Prostate gland (tissue), 2 donors: ENCODE results near the gene CCDC148. TPM values are rescaled to one million over a fixed set of nuclear protein-coding genes. Genes with fewer than 3 reads are reported as not detected.

Source experiments
- DNase-seq: peaks from one replicate; pipeline ENCODE4 v3.0.0-alpha.2; 2019; ENCODE audit warnings: low spot score
- H3K27ac ChIP-seq, 2 donors: fragments of 200-600 bp; sonication (generic); 2 replicates each; pipeline ENCODE4 v1.5.1; 2017 to 2019
- H3K27me3 ChIP-seq: fragments of 200-600 bp; sonication (generic); replicated peaks from 2 replicates; pipeline ENCODE4 v1.5.1; 2019; ENCODE audit not compliant: insufficient read depth
- H3K36me3 ChIP-seq, 2 donors: fragments of 200-600 bp; sonication (generic); 1 replicate in 1 of 2; 2 replicates in 1 of 2; pipeline versions ENCODE4 v1.5.1 to v1.8.1; 2017 to 2019
- H3K4me1 ChIP-seq: fragments of 200-600 bp; sonication (generic); replicated peaks from 2 replicates; pipeline ENCODE4 v1.5.1; 2019
- H3K4me3 ChIP-seq, 2 donors: fragments of 200-600 bp; sonication (generic); 2 replicates each; pipeline ENCODE4 v1.5.1; 2017 to 2019
- H3K9me3 ChIP-seq: fragments of 200-600 bp; sonication (generic); 2 replicates; pipeline ENCODE4 v1.5.1; 2017
- CTCF ChIP-seq, 4 experiments: fragments of 200-600 bp in 2 of 4; fragments of 450-650 bp in 2 of 4; sonication (generic) in 2 of 4; IDR thresholded peaks; 1 replicate in 3 of 4; 2 replicates in 1 of 4; pipeline ENCODE4 v1.5.1; 2016 to 2019; ENCODE audit warnings: antibody characterized with exemption in 4 of 4, mild to moderate bottlenecking in 2 of 4, moderate library complexity in 2 of 4
- POLR2A ChIP-seq: fragments of 450-650 bp; IDR thresholded peaks from one replicate; pipeline ENCODE4 v1.6.1; 2016; ENCODE audit warnings: antibody characterized with exemption, mild to moderate bottlenecking
- POLR2AphosphoS5 ChIP-seq: sonication (generic); formaldehyde crosslinking; IDR thresholded peaks from one replicate; pipeline ENCODE4 v1.6.1; 2017; ENCODE audit warnings: antibody characterized with exemption
- WGBS: methylation state at CpG from one replicate; pipeline ENCODE4 v1.1.5; 2018; 5-methylcytosine and 5-hydroxymethylcytosine counted together
- intact Hi-C: fragments of 100-400 bp; cut with DNase I; formaldehyde crosslinking; loops from one replicate; pipeline ENCODE4 v1.14.2; 2022
- total RNA-seq, 2 donors: library from RNA; depleted of rRNA; stranded (reverse); fragments of >200 nt; gene quantifications; one replicate each; pipeline ENCODE4 v1.1.0, GENCODE V29; 2016

Gene CCDC148
- total RNA-seq, 2 donors from 2014 or later = 1.5 to 1.6 TPM

GRCh38 chr2:158500333-158500732 lies 43.8 kb upstream of the CCDC148 start:
- intact Hi-C loops = no loop called here
- WGBS = 57% methylated on average over 2 of the region's 2 CpGs
- no peak overlapping the region for H3K27ac ChIP-seq
- H3K36me3 ChIP-seq = no peaks in the 10 kb centered on the region
- DNase-seq = no peak
- H3K9me3 ChIP-seq = no peaks in the 10 kb centered on the region
- no peak overlapping the region for H3K4me3 ChIP-seq
- peaks cover 2% of the 10 kb centered on the region for H3K4me1 ChIP-seq
- H3K27me3 ChIP-seq = no peaks in the 10 kb centered on the region
- no peak for TF ChIP-seq POLR2AphosphoS5
- TF ChIP-seq CTCF (IDR thresholded peaks at IDR 0.05) = no peak
- no peak for TF ChIP-seq POLR2A

GRCh38 chr2:158499383-158499782 lies 42.8 kb upstream of the CCDC148 start:
- Histone ChIP-seq H3K9me3 (no peaks in the 10 kb centered on the region), H3K4me1 (peaks cover 2% of the 10 kb centered on the region), H3K27me3 (no peaks in the 10 kb centered on the region), H3K27ac (no peak overlapping the region), H3K36me3 (no peaks in the 10 kb centered on the region), H3K4me3 (no peak overlapping the region)
- no peak for TF ChIP-seq CTCF (IDR thresholded peaks at IDR 0.05)
- no peak for TF ChIP-seq POLR2AphosphoS5
- no peak for TF ChIP-seq POLR2A
- intact Hi-C loops = no loop called here
- DNase-seq = no peak
- 81% methylated on average over 2 of the region's 2 CpGs for WGBS

GRCh38 chr2:158498749-158499136 lies 42.2 kb upstream of the CCDC148 start:
- TF ChIP-seq POLR2AphosphoS5 (no peak), POLR2A (no peak), CTCF (IDR thresholded peaks at IDR 0.05) (no peak)
- no peaks in the 10 kb centered on the region for H3K9me3 ChIP-seq
- no peaks in the 10 kb centered on the region for H3K27me3 ChIP-seq
- no peaks in the 10 kb centered on the region for H3K36me3 ChIP-seq
- no peak overlapping the region for H3K27ac ChIP-seq
- no peak overlapping the region for H3K4me3 ChIP-seq
- WGBS = 100% methylated on average over 3 of the region's 3 CpGs
- peaks cover 2% of the 10 kb centered on the region for H3K4me1 ChIP-seq
- intact Hi-C loops = no loop called here
- no peak for DNase-seq

GRCh38 chr2:158498043-158498748 lies 41.6 kb upstream of the CCDC148 start:
- H3K27me3 ChIP-seq = no peaks in the 10 kb centered on the region
- no peak for DNase-seq
- H3K4me3 ChIP-seq = no peak overlapping the region
- intact Hi-C loops = no loop called here
- H3K4me1 ChIP-seq = peaks cover 2% of the 10 kb centered on the region
- H3K27ac ChIP-seq = no peak overlapping the region
- H3K36me3 ChIP-seq = no peaks in the 10 kb centered on the region
- TF ChIP-seq CTCF (IDR thresholded peaks at IDR 0.05) (no peak), POLR2AphosphoS5 (no peak), POLR2A (no peak)
- H3K9me3 ChIP-seq = no peaks in the 10 kb centered on the region

GRCh38 chr2:158497486-158497885 lies 40.9 kb upstream of the CCDC148 start:
- TF ChIP-seq POLR2AphosphoS5 = no peak
- no peak for TF ChIP-seq CTCF (IDR thresholded peaks at IDR 0.05)
- TF ChIP-seq POLR2A = no peak
- intact Hi-C loops = no loop called here
- 34% methylated on average over 1 of the region's 1 CpG for WGBS
- Histone ChIP-seq H3K9me3 (no peaks in the 10 kb centered on the region), H3K27ac (no peak overlapping the region), H3K27me3 (no peaks in the 10 kb centered on the region), H3K4me3 (no peak overlapping the region), H3K4me1 (peaks cover 2% of the 10 kb centered on the region), H3K36me3 (no peaks in the 10 kb centered on the region)
- DNase-seq = no peak
